IMR-90 (cell line): ENCODE measurements around the gene RNF144B.

Experiments
- MXI1 ChIP-seq: IDR thresholded peaks from 2 replicates; pipeline ENCODE4 v1.6.1; 2012; ENCODE audit warnings: low read depth, mild to moderate bottlenecking, low read length, moderate library complexity, borderline replicate concordance
- POLR2A ChIP-seq: IDR thresholded peaks from 2 replicates; pipeline ENCODE4 v1.6.1; 2012; ENCODE audit warnings: mild to moderate bottlenecking, low read depth, low read length
- RFX5 ChIP-seq: IDR thresholded peaks from 2 replicates; pipeline ENCODE4 v1.8.0; 2012; ENCODE audit warnings: low read depth, mild to moderate bottlenecking, low read length, moderate library complexity
- SMC3 ChIP-seq: fragments of 150-350 bp; IDR thresholded peaks from 2 replicates; pipeline ENCODE4 v1.6.1; 2016; ENCODE audit warnings: low read depth, mild to moderate bottlenecking, antibody characterized with exemption, low read length, moderate library complexity
- TF ChIP-seq, protein P1 (sequence below): conservative IDR thresholded peaks from 2 replicates; pipeline ENCODE4 v1.5.1; 2012; ENCODE audit warnings: mild to moderate bottlenecking, low read depth, low read length, improper control_type of control experiment
- TF ChIP-seq, protein P2 (sequence below): fragments of 150-350 bp; IDR thresholded peaks from 2 replicates; pipeline ENCODE4 v1.6.1; 2017; ENCODE audit warnings: mild to moderate bottlenecking, antibody characterized with exemption, low read length, low read depth

DNA sequence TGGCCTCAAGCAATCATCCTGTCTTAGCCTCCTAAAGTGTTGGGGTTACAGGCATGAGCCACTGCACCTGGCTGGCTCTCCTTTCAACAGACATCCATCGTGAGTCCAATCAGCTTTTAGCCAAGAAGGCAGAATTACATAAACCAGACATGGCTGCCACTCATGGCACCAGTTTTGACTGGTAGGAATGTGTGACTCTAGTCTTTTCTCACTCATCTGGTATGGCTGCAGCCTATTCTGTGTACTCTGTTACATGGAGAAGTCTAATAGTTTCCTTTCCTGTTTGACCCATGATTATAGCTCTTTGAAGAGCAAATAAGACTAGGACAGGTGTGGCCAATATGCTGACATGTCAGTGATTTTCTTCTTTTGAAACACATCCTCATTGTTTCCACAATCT, 27.0 kb upstream of the RNF144B start:
- TF ChIP-seq, protein P1, sequence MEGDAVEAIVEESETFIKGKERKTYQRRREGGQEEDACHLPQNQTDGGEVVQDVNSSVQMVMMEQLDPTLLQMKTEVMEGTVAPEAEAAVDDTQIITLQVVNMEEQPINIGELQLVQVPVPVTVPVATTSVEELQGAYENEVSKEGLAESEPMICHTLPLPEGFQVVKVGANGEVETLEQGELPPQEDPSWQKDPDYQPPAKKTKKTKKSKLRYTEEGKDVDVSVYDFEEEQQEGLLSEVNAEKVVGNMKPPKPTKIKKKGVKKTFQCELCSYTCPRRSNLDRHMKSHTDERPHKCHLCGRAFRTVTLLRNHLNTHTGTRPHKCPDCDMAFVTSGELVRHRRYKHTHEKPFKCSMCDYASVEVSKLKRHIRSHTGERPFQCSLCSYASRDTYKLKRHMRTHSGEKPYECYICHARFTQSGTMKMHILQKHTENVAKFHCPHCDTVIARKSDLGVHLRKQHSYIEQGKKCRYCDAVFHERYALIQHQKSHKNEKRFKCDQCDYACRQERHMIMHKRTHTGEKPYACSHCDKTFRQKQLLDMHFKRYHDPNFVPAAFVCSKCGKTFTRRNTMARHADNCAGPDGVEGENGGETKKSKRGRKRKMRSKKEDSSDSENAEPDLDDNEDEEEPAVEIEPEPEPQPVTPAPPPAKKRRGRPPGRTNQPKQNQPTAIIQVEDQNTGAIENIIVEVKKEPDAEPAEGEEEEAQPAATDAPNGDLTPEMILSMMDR, result no peak
- TF ChIP-seq, protein P2, sequence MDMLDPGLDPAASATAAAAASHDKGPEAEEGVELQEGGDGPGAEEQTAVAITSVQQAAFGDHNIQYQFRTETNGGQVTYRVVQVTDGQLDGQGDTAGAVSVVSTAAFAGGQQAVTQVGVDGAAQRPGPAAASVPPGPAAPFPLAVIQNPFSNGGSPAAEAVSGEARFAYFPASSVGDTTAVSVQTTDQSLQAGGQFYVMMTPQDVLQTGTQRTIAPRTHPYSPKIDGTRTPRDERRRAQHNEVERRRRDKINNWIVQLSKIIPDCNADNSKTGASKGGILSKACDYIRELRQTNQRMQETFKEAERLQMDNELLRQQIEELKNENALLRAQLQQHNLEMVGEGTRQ, result no peak
- TF ChIP-seq MXI1 (no peak), POLR2A (no peak), SMC3 (no peak), RFX5 (no peak)
